Measurements from ENCODE around the gene RAB36. TPM values are rescaled to one million over a fixed set of nuclear protein-coding genes. Genes with fewer than 3 reads are reported as not detected.

The RAB36 gene
- polyA plus RNA-seq, 2 of the 4 experiments (the other 2 are of a cell fraction): 2.5 to 4.0 TPM

DNA sequence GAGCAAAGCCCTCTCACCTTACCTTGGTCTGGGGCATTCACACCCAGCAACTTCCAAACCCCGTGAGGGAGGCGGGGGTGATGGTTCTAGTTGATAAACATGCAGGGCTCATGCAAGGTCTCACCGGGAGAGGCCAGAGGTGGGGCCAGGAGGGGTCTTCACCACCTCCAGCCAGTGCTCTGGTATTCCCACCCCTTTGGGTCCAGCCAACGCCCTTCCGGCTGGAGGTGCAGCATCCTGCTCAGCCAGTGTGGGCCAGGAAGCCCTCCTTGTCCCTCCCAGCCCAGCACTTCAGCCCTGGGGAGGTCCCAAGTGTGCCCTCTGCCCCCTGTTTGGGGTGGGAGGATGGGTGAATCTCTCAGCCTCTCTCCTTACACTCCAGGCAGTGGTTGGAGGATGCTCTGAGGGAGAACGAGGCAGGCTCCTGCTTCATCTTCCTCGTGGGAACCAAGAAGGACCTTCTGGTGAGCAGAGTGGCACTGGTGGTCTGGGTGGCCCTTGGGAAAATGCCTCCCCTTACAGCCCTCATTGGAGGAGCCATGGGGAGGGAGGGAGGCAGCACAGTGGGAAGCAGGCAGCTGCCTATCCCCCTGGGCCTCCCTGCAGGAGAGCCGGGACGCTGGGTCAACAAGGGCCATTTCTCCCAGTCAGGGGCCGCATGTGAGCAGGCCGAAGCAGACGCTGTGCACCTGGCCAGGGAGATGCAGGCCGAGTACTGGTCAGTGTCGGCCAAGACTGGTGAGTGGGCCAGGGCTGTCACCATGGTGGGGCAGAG lies 13.4 kb downstream of the RAB36 start:
- TF ChIP-seq RFX5 (IDR thresholded peaks at IDR 0.05) (no peak), HOXB13 (CRISPR knock-in tag; IDR thresholded peaks at IDR 0.05; ENCODE audit: low read depth) (no peak), POLR2AphosphoS2 (conservative IDR thresholded peaks at IDR 0.05; ENCODE audit: low read length) (no peak), RAD21 (conservative IDR thresholded peaks at IDR 0.05 in 1 of 2, IDR thresholded peaks at IDR 0.05 in 1 of 2) (no peak), RNF2 (IDR thresholded peaks at IDR 0.05; ENCODE audit: borderline replicate concordance, low read depth) (no peak), JUNB (IDR thresholded peaks at IDR 0.05) (no peak), ZFP36 (IDR thresholded peaks at IDR 0.05; ENCODE audit: borderline replicate concordance, partially characterized antibody) (no peak), FOSL2 (IDR thresholded peaks at IDR 0.05) (no peak), FOSL2 (CRISPR knock-in tag; IDR thresholded peaks at IDR 0.05) (no peak), CEBPB (IDR thresholded peaks at IDR 0.05) (no peak), MAFK (IDR thresholded peaks at IDR 0.05; ENCODE audit: partially characterized antibody) (no peak), HOXB5 (CRISPR knock-in tag; IDR thresholded peaks at IDR 0.05) (no peak)
- TF ChIP-seq, protein P1, sequence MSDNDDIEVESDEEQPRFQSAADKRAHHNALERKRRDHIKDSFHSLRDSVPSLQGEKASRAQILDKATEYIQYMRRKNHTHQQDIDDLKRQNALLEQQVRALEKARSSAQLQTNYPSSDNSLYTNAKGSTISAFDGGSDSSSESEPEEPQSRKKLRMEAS (IDR thresholded peaks at IDR 0.05): no peak
- Histone ChIP-seq H3K9me3 (no peaks in the 10 kb centered on the region), H3K27ac (no peak overlapping the region), H3K4me3 (no peak overlapping the region), H3K4me1 (no peaks in the 10 kb centered on the region), H3K4me2 (no peak overlapping the region)
- 90% methylated on average over 7 of the region's 14 CpGs for WGBS (ENCODE audit: missing lambda C conversion rate)
- POLR2A ChIA-PET: no interaction called here
- CTCF ChIA-PET: interaction anchor here (1.0 kb wide), 1 partner anchor 19 kb away, joined by 4 read pairs; no protein-coding TSS in a partner anchor
- FAIRE-seq: no peak
- ATAC-seq: no peak
- no peak for DNase-seq (ENCODE audit: low read depth in 1 of 2, low spot score in 1 of 2)

DNA sequence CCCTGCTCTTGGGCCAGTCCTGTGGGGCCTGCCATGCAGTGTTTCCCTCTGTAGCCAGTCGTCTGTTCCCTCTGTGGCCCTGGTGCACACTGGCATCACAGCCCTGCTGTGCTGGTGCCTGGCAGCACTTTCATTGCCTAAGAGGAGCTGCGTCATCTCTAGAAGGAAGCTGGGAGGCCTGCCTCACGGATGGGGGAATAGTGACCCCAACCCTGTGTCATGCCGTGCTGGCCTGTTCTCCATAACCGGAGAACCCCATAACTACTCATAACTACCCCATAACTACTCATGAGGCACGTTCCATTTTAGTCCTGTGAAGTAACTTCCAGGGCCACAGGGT lies 14.0 kb downstream of the RAB36 start:
- WGBS (ENCODE audit: missing lambda C conversion rate): 78% methylated on average over 4 of the region's 6 CpGs
- FAIRE-seq: no peak
- ChIA-PET CTCF (interaction anchor here (1.0 kb wide), 1 partner anchor 19 kb away, joined by 4 read pairs; no protein-coding TSS in a partner anchor), POLR2A (no interaction called here)
- Histone ChIP-seq H3K4me1 (no peaks in the 10 kb centered on the region), H3K4me2 (no peak overlapping the region), H3K4me3 (no peak overlapping the region), H3K27ac (no peak overlapping the region), H3K9me3 (no peaks in the 10 kb centered on the region)
- no peak for ATAC-seq
- no peak for DNase-seq (ENCODE audit: low read depth in 1 of 2, low spot score in 1 of 2)
- TF ChIP-seq EHF (CRISPR knock-in tag; IDR thresholded peaks at IDR 0.05): no peak
- TF ChIP-seq KDM5A (IDR thresholded peaks at IDR 0.05): no peak
- no peak for TF ChIP-seq HOXB5 (CRISPR knock-in tag; IDR thresholded peaks at IDR 0.05)
- TF ChIP-seq HEYL (CRISPR knock-in tag; IDR thresholded peaks at IDR 0.05): no peak
- TF ChIP-seq, protein P2, sequence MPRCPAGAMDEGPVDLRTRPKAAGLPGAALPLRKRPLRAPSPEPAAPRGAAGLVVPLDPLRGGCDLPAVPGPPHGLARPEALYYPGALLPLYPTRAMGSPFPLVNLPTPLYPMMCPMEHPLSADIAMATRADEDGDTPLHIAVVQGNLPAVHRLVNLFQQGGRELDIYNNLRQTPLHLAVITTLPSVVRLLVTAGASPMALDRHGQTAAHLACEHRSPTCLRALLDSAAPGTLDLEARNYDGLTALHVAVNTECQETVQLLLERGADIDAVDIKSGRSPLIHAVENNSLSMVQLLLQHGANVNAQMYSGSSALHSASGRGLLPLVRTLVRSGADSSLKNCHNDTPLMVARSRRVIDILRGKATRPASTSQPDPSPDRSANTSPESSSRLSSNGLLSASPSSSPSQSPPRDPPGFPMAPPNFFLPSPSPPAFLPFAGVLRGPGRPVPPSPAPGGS (IDR thresholded peaks at IDR 0.05): no peak
- TF ChIP-seq ZSCAN20 (CRISPR knock-in tag; IDR thresholded peaks at IDR 0.05): no peak
- TF ChIP-seq MAFK (IDR thresholded peaks at IDR 0.05; ENCODE audit: partially characterized antibody): no peak
- no peak for TF ChIP-seq JUN (IDR thresholded peaks at IDR 0.05)
- TF ChIP-seq CHD4 (IDR thresholded peaks at IDR 0.05; ENCODE audit: borderline replicate concordance): no peak
- TF ChIP-seq FOSL2 (IDR thresholded peaks at IDR 0.05): no peak
- TF ChIP-seq FOSL2 (CRISPR knock-in tag; IDR thresholded peaks at IDR 0.05): no peak
- no peak for TF ChIP-seq SMC3 (IDR thresholded peaks at IDR 0.05)
- no peak for TF ChIP-seq GATA3 (IDR thresholded peaks at IDR 0.05; ENCODE audit: borderline replicate concordance)
- TF ChIP-seq MAZ (IDR thresholded peaks at IDR 0.05; ENCODE audit: borderline replicate concordance, low read depth, low read length): no peak
- TF ChIP-seq, protein P3, sequence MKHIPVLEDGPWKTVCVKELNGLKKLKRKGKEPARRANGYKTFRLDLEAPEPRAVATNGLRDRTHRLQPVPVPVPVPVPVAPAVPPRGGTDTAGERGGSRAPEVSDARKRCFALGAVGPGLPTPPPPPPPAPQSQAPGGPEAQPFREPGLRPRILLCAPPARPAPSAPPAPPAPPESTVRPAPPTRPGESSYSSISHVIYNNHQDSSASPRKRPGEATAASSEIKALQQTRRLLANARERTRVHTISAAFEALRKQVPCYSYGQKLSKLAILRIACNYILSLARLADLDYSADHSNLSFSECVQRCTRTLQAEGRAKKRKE (CRISPR knock-in tag; IDR thresholded peaks at IDR 0.05; ENCODE audit: low read depth): no peak
- no peak for TF ChIP-seq PHF8 (IDR thresholded peaks at IDR 0.05; ENCODE audit: borderline replicate concordance, low read depth)
- TF ChIP-seq, protein P4, sequence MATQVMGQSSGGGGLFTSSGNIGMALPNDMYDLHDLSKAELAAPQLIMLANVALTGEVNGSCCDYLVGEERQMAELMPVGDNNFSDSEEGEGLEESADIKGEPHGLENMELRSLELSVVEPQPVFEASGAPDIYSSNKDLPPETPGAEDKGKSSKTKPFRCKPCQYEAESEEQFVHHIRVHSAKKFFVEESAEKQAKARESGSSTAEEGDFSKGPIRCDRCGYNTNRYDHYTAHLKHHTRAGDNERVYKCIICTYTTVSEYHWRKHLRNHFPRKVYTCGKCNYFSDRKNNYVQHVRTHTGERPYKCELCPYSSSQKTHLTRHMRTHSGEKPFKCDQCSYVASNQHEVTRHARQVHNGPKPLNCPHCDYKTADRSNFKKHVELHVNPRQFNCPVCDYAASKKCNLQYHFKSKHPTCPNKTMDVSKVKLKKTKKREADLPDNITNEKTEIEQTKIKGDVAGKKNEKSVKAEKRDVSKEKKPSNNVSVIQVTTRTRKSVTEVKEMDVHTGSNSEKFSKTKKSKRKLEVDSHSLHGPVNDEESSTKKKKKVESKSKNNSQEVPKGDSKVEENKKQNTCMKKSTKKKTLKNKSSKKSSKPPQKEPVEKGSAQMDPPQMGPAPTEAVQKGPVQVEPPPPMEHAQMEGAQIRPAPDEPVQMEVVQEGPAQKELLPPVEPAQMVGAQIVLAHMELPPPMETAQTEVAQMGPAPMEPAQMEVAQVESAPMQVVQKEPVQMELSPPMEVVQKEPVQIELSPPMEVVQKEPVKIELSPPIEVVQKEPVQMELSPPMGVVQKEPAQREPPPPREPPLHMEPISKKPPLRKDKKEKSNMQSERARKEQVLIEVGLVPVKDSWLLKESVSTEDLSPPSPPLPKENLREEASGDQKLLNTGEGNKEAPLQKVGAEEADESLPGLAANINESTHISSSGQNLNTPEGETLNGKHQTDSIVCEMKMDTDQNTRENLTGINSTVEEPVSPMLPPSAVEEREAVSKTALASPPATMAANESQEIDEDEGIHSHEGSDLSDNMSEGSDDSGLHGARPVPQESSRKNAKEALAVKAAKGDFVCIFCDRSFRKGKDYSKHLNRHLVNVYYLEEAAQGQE (IDR thresholded peaks at IDR 0.05): no peak
- TF ChIP-seq EP300 (IDR thresholded peaks at IDR 0.05): no peak
- TF ChIP-seq NFE2L2 (conservative IDR thresholded peaks at IDR 0.05; ENCODE audit: low read length): no peak
